Smooth muscle cell (in vitro differentiated cells): ENCODE results near the gene IGFBP4. TPM values are rescaled to one million over a fixed set of nuclear protein-coding genes. Genes with fewer than 3 reads are reported as not detected.
"Not testable (repeated sequence)": the region's sequence is repeated elsewhere in the genome, so short reads cannot be mapped to it uniquely, and the experiment has no call there.

Experiments
- DNase-seq: peaks from one replicate; lab custom pipeline; 2025; ENCODE audit not compliant: unreplicated experiment; lab: John Stamatoyannopoulos, UW
- H2AFZ ChIP-seq: fragments of 200-600 bp; sonication (generic); 2 replicates; pipeline ENCODE4 v1.6.0; 2016; ENCODE audit warnings: antibody characterized with exemption, low read depth, mild to moderate bottlenecking
- H3F3A ChIP-seq: fragments of 200-600 bp; sonication (generic); 2 replicates; pipeline ENCODE4 v1.6.0; 2017; ENCODE audit warnings: antibody characterized with exemption, low read depth
- H3K27ac ChIP-seq: fragments of 200-600 bp; sonication (generic); 2 replicates; pipeline ENCODE4 v1.5.1; 2016; ENCODE audit warnings: low read depth, mild to moderate bottlenecking
- H3K27me3 ChIP-seq: fragments of 200-600 bp; sonication (generic); 2 replicates; pipeline ENCODE4 v1.6.1; 2016; ENCODE audit warnings: low read depth, mild to moderate bottlenecking
- H3K36me3 ChIP-seq: fragments of 200-600 bp; sonication (generic); 2 replicates; pipeline ENCODE4 v1.5.1; 2016; ENCODE audit warnings: low read depth
- H3K4me1 ChIP-seq: fragments of 200-600 bp; sonication (generic); 2 replicates; pipeline ENCODE4 v1.5.1; 2016; ENCODE audit warnings: low read depth
- H3K4me2 ChIP-seq: fragments of 200-600 bp; sonication (generic); 2 replicates; pipeline ENCODE4 v1.6.0; 2016; ENCODE audit warnings: mild to moderate bottlenecking
- H3K4me3 ChIP-seq: fragments of 200-600 bp; sonication (generic); 2 replicates; pipeline ENCODE4 v1.5.1; 2016; ENCODE audit warnings: mild to moderate bottlenecking
- H3K79me2 ChIP-seq: fragments of 200-600 bp; sonication (generic); 2 replicates; pipeline ENCODE4 v1.6.0; 2016; ENCODE audit warnings: low read depth, mild to moderate bottlenecking
- H3K9ac ChIP-seq: fragments of 200-600 bp; sonication (generic); 2 replicates; pipeline ENCODE4 v1.6.0; 2016; ENCODE audit warnings: low read depth
- H3K9me3 ChIP-seq: fragments of 200-600 bp; sonication (generic); replicated peaks from 2 replicates; pipeline ENCODE4 v1.5.1; 2016; ENCODE audit warnings: low read depth
- H4K20me1 ChIP-seq: fragments of 200-600 bp; sonication (generic); 2 replicates; pipeline ENCODE4 v1.6.0; 2016; ENCODE audit warnings: low read depth
- CTCF ChIP-seq: fragments of 200-600 bp; sonication (generic); IDR thresholded peaks from 2 replicates; pipeline ENCODE4 v1.5.1; 2017; ENCODE audit warnings: borderline replicate concordance, mild to moderate bottlenecking, antibody characterized with exemption; ENCODE audit not compliant: insufficient read depth, poor library complexity, severe bottlenecking
- WGBS: methylation state at CpG from one replicate; pipeline ENCODE4 v1.1.7; 2016; ENCODE audit warnings: low lambda C conversion rate; 5-methylcytosine and 5-hydroxymethylcytosine counted together
- polyA plus RNA-seq: library from polyadenylated mRNA; unstranded; fragments of >200 nt; fragmentation: Nextera tagmentation; extraction: Ambion mirVana; gene quantifications from 2 replicates; pipeline ENCODE4 v1.2.1, GENCODE V29; 2016
- total RNA-seq: library from RNA; depleted of rRNA; stranded (reverse); fragments of >200 nt; gene quantifications from 2 replicates; pipeline ENCODE4 v1.2.3, GENCODE V29; 2014

Gene IGFBP4
- total and polyA plus RNA-seq, 2 experiments from 2014 or later = 91.0 to 305 TPM

DNA sequence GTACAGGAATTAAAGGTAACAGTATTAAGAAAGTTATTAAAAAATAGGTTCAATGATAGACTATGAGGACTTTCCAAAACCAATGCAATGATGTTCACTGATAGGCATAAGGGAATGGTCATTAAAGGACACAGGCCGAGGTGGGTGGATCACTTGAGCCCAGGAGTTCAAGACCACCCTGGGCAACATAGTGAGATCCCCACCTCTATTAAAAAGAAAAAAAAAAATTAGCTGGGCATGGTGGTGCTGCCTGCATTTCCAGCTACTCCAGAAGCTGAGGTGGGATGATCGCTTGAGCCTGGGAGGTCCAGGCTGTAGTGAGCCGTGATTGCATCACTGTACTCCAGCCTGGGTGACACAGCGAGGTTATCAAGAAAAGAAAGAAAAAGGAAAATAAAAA lies 31.4 kb upstream of the IGFBP4 start:
- no peaks in the 10 kb centered on the region for H4K20me1 ChIP-seq
- H3K4me3 ChIP-seq = no peak overlapping the region
- H3K36me3 ChIP-seq = no peaks in the 10 kb centered on the region
- no peaks in the 10 kb centered on the region for H3F3A ChIP-seq
- no peak overlapping the region for H3K4me2 ChIP-seq
- no peak for DNase-seq
- H3K4me1 ChIP-seq = peaks cover 10% of the 10 kb centered on the region
- 95% methylated on average over 4 of the region's 4 CpGs for WGBS
- H3K27me3 ChIP-seq = no peaks in the 10 kb centered on the region
- no peak overlapping the region for H3K9ac ChIP-seq
- no peak overlapping the region for H2AFZ ChIP-seq
- peaks cover 17% of the 10 kb centered on the region for H3K79me2 ChIP-seq
- H3K9me3 ChIP-seq = no peaks in the 10 kb centered on the region
- H3K27ac ChIP-seq = no peak overlapping the region
- no peak for TF ChIP-seq CTCF

GRCh38 chr17:40412880-40413279 lies 30.4 kb upstream of the IGFBP4 start:
- Histone ChIP-seq H3K4me3 (no peak overlapping the region), H3K79me2 (peaks cover 23% of the 10 kb centered on the region), H3F3A (no peaks in the 10 kb centered on the region), H3K27ac (no peak overlapping the region), H3K27me3 (no peaks in the 10 kb centered on the region), H3K9me3 (no peaks in the 10 kb centered on the region), H2AFZ (no peak overlapping the region), H3K4me1 (peaks cover 10% of the 10 kb centered on the region), H4K20me1 (no peaks in the 10 kb centered on the region), H3K36me3 (no peaks in the 10 kb centered on the region), H3K4me2 (no peak overlapping the region), H3K9ac (no peak overlapping the region)
- TF ChIP-seq CTCF = no peak
- DNase-seq = no peak

- H3K27me3 ChIP-seq, H3K9ac ChIP-seq, DNase-seq, H4K20me1 ChIP-seq, H3K27ac ChIP-seq, H3K4me2 ChIP-seq, H2AFZ ChIP-seq, H3F3A ChIP-seq, H3K36me3 ChIP-seq, H3K4me3 ChIP-seq, H3K9me3 ChIP-seq: not testable (repeated sequence)
- H3K4me1 ChIP-seq = peaks cover 10% of the 10 kb centered on the region
- 83% methylated on average over 4 of the region's 4 CpGs for WGBS
- peaks cover 23% of the 10 kb centered on the region for H3K79me2 ChIP-seq
Observed at GRCh38 chr17:40414312-40414711, 28.9 kb upstream of the IGFBP4 start.

GRCh38 chr17:40415390-40415789 lies 27.9 kb upstream of the IGFBP4 start:
- Histone ChIP-seq H4K20me1 (no peaks in the 10 kb centered on the region), H3K4me3 (no peak overlapping the region), H3K27me3 (no peaks in the 10 kb centered on the region), H3K79me2 (peaks cover 23% of the 10 kb centered on the region), H3K36me3 (no peaks in the 10 kb centered on the region), H3K4me1 (peaks cover 10% of the 10 kb centered on the region), H3K9me3 (no peaks in the 10 kb centered on the region), H3K4me2 (peak overlapping the region; percentile 55), H3F3A (no peaks in the 10 kb centered on the region), H3K9ac (no peak overlapping the region), H3K27ac (peak overlapping the region; percentile 39), H2AFZ (no peak overlapping the region)
- TF ChIP-seq CTCF = peak; percentile 57
- no peak for DNase-seq
- WGBS = 87% methylated on average over 3 of the region's 3 CpGs
